DMS153 treated with DMSO at 0.1 percent for 48 hours (cell line): ENCODE results near the gene CDH24.

Experiments
- DNase-seq: peaks from one replicate; lab custom pipeline; 2025; ENCODE audit not compliant: unreplicated experiment; lab: John Stamatoyannopoulos, UW

The CDH24 gene

DNA sequence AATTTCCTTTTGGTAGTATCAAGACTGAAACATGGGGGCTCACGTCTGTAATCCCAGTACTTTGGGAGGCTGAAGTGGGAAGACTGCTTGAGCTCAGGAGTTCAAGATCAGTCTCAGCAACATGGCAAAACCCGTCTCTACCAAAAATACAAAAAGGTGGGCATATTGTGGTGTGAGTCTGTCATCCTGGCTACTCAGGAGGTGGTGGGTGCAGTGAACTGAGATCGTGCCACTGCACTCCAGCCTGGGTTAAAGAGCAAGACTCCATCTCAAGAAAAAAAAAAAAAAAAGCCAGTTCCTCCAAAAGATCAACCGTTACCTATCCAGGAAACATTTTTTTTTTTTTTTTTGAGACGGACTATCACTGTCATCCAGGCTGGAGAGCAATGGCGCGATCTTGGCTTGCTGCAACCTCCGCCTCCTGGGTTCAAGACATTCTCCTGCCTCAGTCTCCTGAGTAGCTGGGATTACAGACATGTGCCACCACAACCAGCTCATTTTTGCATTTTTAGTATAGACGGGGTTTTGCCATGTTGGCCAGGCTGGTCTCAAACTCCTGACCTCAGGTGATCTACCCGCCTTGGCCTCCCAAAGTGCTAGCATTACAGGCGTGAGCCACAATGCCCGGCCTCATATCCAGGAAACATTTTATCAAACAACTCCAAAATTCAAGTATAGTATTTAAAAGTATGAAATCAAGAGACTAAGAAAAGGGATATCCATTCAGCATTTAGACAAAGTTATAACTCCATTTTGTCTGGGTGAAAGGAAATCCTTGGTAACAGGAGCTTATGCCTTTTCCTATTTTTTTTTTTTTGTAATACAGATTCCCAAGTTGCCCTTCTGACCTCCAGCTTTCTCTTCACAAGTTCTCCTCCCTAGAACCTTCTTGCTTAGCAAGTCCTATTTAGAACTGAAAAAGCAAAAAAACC lies 34.2 kb upstream of the CDH24 start:
- DNase-seq: no peak

GRCh38 chr14:23090254-23090636 lies 32.9 kb upstream of the CDH24 start:
- DNase-seq: no peak

DNA sequence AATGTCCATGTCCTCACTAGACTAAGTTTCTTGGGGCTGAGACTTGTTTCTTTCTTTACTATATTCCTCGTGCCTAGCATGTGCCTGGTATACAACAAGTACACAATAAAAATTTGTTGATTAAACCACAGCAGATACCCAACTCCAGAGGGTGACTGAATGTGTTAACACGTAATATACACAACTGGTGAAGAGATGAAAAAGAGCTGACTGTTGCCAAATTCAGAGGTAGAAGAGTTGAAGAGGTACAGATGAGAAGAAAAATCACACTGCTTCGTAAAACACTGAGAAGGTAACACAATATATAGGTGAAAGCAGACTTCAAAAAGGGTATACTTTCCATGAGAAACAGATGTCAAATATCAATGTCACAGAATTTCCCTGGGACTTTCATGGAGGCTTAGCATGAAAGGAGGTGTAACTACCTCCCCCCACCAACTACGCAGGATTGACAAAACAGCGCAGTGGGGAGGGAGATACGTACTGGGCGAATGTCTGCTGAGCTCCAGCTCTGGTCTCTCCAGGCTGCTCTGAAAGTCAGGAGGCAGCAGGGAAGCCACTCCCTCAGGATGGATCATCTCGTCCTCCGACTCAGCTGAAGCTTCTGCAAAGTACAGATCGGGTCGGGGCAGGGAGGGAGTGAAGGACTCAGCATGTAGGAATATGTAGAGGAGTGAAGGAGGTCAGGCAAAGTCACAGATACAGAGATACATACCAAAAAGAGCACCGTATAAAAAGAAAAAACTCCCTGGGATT lies 32.4 kb upstream of the CDH24 start:
- no peak for DNase-seq

DNA sequence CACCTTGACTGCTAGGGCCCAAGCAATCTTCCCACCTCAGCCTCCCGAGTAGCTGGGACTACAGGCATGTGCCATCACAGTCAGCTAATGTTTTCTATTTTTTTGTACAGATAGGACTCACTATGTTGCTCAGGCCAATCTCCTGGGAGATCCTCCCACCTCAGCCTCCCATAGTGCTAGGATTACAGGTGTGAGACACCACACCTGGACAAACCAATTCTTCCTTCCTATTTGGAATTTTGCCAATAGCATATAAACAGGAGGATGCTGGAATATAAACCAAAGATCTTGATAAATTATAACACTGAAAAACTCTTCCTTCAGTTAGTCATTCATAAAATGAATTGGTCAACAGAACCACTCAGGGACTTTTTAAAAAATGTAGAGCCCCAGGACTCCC lies 29.2 kb upstream of the CDH24 start:
- no peak for DNase-seq

GRCh38 chr14:23085458-23085857 lies 28.1 kb upstream of the CDH24 start:
- no peak for DNase-seq

DNA sequence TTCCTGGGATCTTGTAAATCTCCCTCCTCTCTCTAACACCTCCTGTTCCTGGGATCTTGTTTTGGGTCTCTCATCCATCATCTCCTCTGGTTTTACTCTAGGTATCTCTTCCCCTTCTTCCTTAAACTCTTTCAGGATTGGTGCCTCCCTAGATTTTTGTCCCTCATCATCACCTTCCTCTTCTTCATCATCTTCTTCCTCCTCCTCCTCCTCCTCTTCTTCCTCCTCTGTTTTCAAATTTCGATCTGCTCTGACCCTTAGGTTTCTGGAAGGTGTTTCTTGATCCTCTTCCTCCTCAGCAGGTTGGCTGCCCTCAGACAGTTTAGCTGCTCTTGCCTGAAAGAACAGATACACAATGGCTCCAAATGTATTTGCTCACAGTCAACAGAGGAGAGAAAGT lies 23.2 kb upstream of the CDH24 start:
- DNase-seq: no peak

DNA sequence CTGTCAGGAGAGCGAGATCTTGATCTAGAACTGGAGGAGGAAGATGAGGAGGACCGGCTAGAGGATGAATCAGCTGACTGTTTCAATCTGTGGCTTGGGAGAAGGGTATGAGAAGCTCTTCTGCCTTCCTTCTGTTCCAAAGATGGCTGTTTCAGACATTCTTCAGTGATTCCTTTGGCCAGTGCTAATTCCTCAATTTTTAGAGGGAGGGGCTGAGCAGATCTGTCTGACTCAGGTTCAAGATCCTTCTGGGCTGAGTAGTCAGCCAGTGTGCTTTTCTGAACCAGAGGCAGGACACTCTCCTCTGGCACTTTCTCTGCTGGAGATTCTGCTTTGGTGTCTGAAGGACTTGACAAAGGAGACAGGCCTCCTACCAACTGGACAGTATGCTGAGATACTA lies 22.4 kb upstream of the CDH24 start:
- DNase-seq: no peak

DNA sequence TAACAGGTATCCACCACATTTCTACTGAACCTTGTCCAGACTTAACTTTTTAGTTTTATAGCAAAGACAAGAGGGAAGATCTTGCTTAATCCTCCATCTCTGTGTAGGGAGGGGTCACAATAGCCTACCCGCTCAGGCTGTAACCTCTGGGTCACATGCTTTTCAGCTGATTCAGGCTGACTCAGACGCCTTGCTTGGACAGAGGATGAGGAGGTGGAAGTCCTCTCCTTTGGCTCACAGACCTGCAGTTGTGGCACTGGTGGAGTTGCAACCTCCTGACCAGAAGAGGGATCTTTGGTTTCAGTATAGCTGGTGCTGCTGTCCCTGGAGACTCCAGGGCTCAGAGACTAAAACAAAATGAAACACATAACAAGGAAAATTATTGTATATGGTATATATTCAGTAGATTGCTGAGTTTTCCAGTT lies 21.4 kb upstream of the CDH24 start:
- no peak for DNase-seq

- DNase-seq: no peak
Observed at GRCh38 chr14:23077962-23078361, 20.6 kb upstream of the CDH24 start.

- no peak for DNase-seq
Observed at GRCh38 chr14:23076785-23077408, 19.6 kb upstream of the CDH24 start.

DNA sequence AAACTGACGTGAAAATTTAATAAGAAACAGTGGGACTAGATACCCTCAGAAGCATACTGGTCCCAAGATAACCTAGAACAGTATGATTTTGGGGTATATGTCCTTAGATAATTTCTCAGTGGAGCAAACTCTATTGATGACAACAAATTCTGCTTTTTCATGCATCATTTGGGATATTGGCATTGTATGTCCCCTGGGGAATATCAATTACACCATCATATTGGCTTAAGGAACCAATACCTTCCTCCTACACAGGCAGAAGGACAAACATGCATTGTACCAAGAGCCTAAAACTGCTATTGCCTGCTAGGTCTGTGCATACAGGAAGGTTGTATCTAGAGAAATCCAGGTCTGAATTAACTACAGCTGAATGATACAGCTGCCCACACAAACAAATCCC lies 17.6 kb upstream of the CDH24 start:
- DNase-seq: no peak

GRCh38 chr14:23071921-23072539 lies 14.7 kb upstream of the CDH24 start:
- no peak for DNase-seq

DNA sequence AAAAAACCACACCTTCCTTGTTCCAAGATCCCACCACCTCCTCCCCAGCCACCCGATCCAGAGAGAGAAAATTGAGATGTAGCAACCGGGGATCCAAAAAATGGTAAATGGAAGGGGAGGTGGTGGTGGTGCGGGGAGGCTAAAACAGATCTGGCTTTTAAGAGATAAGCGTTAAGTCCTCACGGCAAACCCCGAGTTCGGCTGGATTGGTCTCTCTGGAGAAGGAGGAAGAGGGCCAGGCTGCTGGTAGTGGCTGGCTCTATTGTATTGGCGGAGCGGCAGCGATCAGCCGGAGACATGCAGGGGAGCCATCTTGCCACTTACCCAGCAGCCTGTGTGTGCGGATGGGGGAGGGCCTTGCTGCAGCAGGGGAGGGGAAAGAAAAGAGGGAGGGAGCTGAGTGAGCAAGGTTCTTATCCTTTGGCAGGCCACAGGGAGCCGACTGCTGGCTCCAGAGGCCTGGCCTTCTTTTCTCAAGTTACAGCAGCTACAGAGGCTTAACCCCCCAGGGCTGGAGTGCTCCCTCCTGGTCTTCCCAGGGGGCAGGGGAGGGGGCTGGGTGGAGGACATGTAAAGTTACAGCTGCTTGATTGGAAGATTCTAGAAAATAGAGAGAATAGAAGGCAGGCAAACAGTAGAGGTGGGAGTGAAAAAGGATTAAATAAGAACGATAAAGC lies 14.1 kb upstream of the CDH24 start:
- no peak for DNase-seq

DNA sequence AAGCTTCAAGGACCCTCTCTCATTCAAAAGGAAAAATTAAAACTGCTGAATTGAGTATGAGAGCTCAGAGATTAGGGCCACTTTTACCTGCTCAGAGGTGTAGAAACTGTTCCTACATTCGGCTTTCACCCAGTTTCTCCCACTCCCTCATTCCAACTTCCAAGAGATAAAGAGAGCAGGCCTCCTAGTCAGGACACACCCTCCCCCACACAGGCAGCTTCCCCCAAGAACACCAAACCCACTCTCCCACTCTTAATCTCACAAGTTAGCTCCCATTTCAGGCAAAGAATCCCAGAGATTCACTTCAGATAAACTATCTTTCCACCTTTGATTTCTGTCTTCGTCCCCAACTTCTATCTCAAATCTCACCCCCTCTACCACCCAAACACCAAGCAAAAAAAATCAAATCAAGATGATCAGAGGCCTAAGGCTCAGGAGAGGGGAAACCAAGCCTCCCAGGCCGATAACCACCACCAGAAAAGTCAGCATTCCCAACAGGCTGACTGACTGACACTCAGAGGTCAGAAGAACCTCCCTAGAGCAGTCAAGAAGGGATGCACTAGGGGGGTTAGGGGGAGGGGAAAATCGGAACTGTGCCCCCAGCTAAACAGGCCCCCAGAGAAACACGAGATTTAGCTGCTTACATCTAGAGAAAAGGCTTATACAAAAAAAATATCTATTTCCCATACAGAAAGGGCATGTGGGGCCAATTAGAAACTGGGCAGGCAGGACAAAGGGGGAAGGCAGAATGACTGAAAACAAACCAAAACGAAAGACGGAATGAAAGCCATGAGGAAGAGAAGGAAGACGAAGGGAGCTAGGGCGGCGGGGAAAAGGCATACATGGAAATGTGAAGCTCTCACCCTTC lies 13.2 kb upstream of the CDH24 start:
- no peak for DNase-seq

GRCh38 chr14:23069413-23069806 lies 12.1 kb upstream of the CDH24 start:
- DNase-seq: no peak

- no peak for DNase-seq
Observed at GRCh38 chr14:23068789-23069412, 11.6 kb upstream of the CDH24 start.

DNA sequence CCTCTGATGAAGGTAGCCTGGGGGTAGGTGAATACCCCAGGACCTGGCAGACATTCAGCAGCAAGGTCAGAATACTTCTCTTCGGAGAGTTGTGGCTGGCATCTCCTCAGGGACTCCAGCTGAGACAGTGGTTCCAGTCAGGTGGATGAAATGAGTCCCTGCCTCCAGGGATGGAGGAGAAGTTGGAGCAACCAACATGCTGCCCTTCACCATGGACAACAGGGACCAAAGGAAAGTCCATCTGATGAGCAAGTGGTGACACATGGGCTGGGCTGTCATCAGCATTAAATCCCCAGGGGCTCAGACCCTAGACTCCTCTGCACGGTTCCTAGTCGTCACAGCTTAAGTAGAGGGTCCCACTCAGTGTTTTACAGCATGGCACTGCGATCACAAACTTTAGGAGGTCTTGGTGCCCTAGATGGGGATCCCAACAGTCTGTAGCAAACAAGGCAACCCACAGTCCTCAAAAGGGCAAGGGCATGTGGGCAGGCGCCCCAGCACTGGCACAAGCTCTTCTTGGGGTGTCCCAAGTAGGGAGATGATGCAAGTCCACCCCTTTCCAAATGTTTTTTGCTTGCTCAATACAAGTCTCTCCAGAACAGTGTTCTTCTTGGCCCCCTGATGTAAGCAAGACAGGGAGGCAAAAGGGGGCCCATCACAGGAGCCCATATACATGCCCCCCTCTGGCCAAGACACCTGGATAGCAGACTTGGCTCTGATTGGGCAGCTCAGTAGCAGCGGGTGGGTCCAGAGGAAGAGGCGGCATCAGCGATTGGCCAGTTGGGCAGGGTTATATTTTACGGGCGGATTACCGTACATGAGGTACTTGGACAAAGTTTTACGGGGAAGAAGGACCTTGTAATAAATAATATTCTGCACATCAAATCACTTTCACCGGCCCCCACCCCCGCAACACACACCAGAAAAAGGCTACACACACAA lies 10.8 kb upstream of the CDH24 start:
- no peak for DNase-seq
